ENCODE results near the gene MAGOH. TPM values are rescaled to one million over a fixed set of nuclear protein-coding genes. Genes with fewer than 3 reads are reported as not detected.

MAGOH gene
- total and polyA plus RNA-seq, 2 experiments from 2014 or later: 21.9 to 34.3 TPM

DNA sequence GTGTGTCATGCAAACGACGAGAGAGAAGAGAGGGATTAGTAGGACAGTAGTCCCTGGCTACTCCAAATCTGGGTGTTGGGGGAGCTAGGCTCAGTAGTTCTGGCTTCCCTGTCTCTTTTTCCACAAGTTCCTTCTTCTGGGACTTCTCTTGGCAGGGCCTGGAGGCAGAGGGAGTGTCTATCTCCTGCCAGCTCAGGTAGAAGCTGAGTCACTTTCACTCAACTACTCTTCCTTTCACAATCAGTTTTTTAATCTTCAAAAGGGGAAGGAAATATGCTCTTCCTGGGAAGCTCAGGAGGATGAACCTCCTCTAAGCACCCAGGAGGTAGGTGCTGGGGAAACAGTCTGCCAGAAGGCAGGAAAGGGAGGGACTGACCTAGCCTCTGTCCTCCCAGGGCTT, 35.2 kb upstream of the MAGOH start:
- no peak overlapping the region for H3K9ac ChIP-seq
- H3K4me1 ChIP-seq (ENCODE audit: insufficient read depth): no peaks in the 10 kb centered on the region
- H3K4me2 ChIP-seq (ENCODE audit: unreplicated experiment): no peak overlapping the region
- DNase-seq: no peak
- H3K27me3 ChIP-seq (replicated peaks; ENCODE audit: insufficient read depth): no peaks in the 10 kb centered on the region
- H3K27ac ChIP-seq: no peak overlapping the region
- WGBS, 2 experiments (ENCODE audit: low coverage in 1 of 2, low lambda C conversion rate in 2 of 2, missing lambda C conversion rate in 2 of 2): 97 to 98% methylated on average over 2 of the region's 2 CpGs
- H3K36me3 ChIP-seq (ENCODE audit: low read depth): no peaks in the 10 kb centered on the region
- in situ Hi-C loops (cut with MboI): no loop called here
- no peaks in the 10 kb centered on the region for H3F3A ChIP-seq (ENCODE audit: insufficient read depth)
- no peaks in the 10 kb centered on the region for H3K79me2 ChIP-seq (ENCODE audit: insufficient read depth)
- no peak overlapping the region for H2AFZ ChIP-seq
- H4K20me1 ChIP-seq (ENCODE audit: insufficient read depth): no peaks in the 10 kb centered on the region
- H3K9me3 ChIP-seq (ENCODE audit: low read depth): no peaks in the 10 kb centered on the region
- no peak for TF ChIP-seq EZH2 (IDR thresholded peaks at IDR 0.05; ENCODE audit: insufficient read depth, poor library complexity, severe bottlenecking)
- no peak for TF ChIP-seq EZH2phosphoT487 (IDR thresholded peaks at IDR 0.05; ENCODE audit: insufficient read depth, low read depth)
- no peaks in the 10 kb centered on the region for H3K9me2 ChIP-seq (ENCODE audit: insufficient read depth)
- H3K4me3 ChIP-seq: no peak overlapping the region

- no peak for DNase-seq
- Histone ChIP-seq H2AFZ (no peak overlapping the region), H3K27ac (no peak overlapping the region), H3K4me1 (ENCODE audit: insufficient read depth) (no peaks in the 10 kb centered on the region), H3K27me3 (replicated peaks; ENCODE audit: insufficient read depth) (no peaks in the 10 kb centered on the region), H4K20me1 (ENCODE audit: insufficient read depth) (no peaks in the 10 kb centered on the region), H3K4me2 (ENCODE audit: unreplicated experiment) (no peak overlapping the region), H3K4me3 (no peak overlapping the region), H3K9ac (no peak overlapping the region), H3K79me2 (ENCODE audit: insufficient read depth) (no peaks in the 10 kb centered on the region), H3F3A (ENCODE audit: insufficient read depth) (no peaks in the 10 kb centered on the region), H3K36me3 (ENCODE audit: low read depth) (no peaks in the 10 kb centered on the region), H3K9me2 (ENCODE audit: insufficient read depth) (no peaks in the 10 kb centered on the region), H3K9me3 (ENCODE audit: low read depth) (no peaks in the 10 kb centered on the region)
- in situ Hi-C loops (cut with MboI): no loop called here
- 94 to 97% methylated on average over 4 of the region's 4 CpGs for WGBS, 2 experiments (ENCODE audit: low coverage in 1 of 2, low lambda C conversion rate in 2 of 2, missing lambda C conversion rate in 2 of 2)
- TF ChIP-seq EZH2phosphoT487 (IDR thresholded peaks at IDR 0.05; ENCODE audit: insufficient read depth, low read depth) (no peak), EZH2 (IDR thresholded peaks at IDR 0.05; ENCODE audit: insufficient read depth, poor library complexity, severe bottlenecking) (no peak)
These were observed 34.0 kb upstream of the MAGOH start for GRCh38 chr1:53272349-53272748.

- 99 to 100% methylated on average over 5 of the region's 5 CpGs for WGBS, 2 experiments (ENCODE audit: low coverage in 1 of 2, low lambda C conversion rate in 2 of 2, missing lambda C conversion rate in 2 of 2)
These were observed 33.2 kb upstream of the MAGOH start for GRCh38 chr1:53271446-53272090.

GRCh38 chr1:53270873-53271272, 32.6 kb upstream of the MAGOH start:
- Histone ChIP-seq H3K79me2 (ENCODE audit: insufficient read depth) (no peaks in the 10 kb centered on the region), H3K36me3 (ENCODE audit: low read depth) (no peaks in the 10 kb centered on the region), H3K4me3 (no peak overlapping the region), H3F3A (ENCODE audit: insufficient read depth) (no peaks in the 10 kb centered on the region), H3K9me2 (ENCODE audit: insufficient read depth) (no peaks in the 10 kb centered on the region), H3K27me3 (replicated peaks; ENCODE audit: insufficient read depth) (no peaks in the 10 kb centered on the region), H4K20me1 (ENCODE audit: insufficient read depth) (no peaks in the 10 kb centered on the region), H3K9me3 (ENCODE audit: low read depth) (no peaks in the 10 kb centered on the region), H2AFZ (no peak overlapping the region), H3K4me2 (ENCODE audit: unreplicated experiment) (no peak overlapping the region), H3K9ac (no peak overlapping the region), H3K4me1 (ENCODE audit: insufficient read depth) (no peaks in the 10 kb centered on the region), H3K27ac (no peak overlapping the region)
- 90 to 96% methylated on average over 8 of the region's 8 CpGs for WGBS, 2 experiments (ENCODE audit: low coverage in 1 of 2, low lambda C conversion rate in 2 of 2, missing lambda C conversion rate in 2 of 2)
- TF ChIP-seq EZH2phosphoT487 (IDR thresholded peaks at IDR 0.05; ENCODE audit: insufficient read depth, low read depth) (no peak), EZH2 (IDR thresholded peaks at IDR 0.05; ENCODE audit: insufficient read depth, poor library complexity, severe bottlenecking) (no peak)
- in situ Hi-C loops (cut with MboI): no loop called here
- DNase-seq: no peak

More at GRCh38 chr1:53271446-53272090, 33.2 kb upstream of the MAGOH start:
- Histone ChIP-seq H3K9ac (no peak overlapping the region), H3K9me3 (ENCODE audit: low read depth) (no peaks in the 10 kb centered on the region), H3K4me3 (no peak overlapping the region), H3K9me2 (ENCODE audit: insufficient read depth) (no peaks in the 10 kb centered on the region), H3K79me2 (ENCODE audit: insufficient read depth) (no peaks in the 10 kb centered on the region), H3K4me1 (ENCODE audit: insufficient read depth) (no peaks in the 10 kb centered on the region), H4K20me1 (ENCODE audit: insufficient read depth) (no peaks in the 10 kb centered on the region), H3K4me2 (ENCODE audit: unreplicated experiment) (no peak overlapping the region), H2AFZ (no peak overlapping the region), H3K27me3 (replicated peaks; ENCODE audit: insufficient read depth) (no peaks in the 10 kb centered on the region), H3F3A (ENCODE audit: insufficient read depth) (no peaks in the 10 kb centered on the region), H3K27ac (no peak overlapping the region), H3K36me3 (ENCODE audit: low read depth) (no peaks in the 10 kb centered on the region)
- TF ChIP-seq EZH2phosphoT487 (IDR thresholded peaks at IDR 0.05; ENCODE audit: insufficient read depth, low read depth) (no peak), EZH2 (IDR thresholded peaks at IDR 0.05; ENCODE audit: insufficient read depth, poor library complexity, severe bottlenecking) (no peak)
- no peak for DNase-seq
- in situ Hi-C loops (cut with MboI): no loop called here

Measured in GM23248 (cell line).